ENCODE measurements around the gene HS6ST2.

- TF ChIP-seq PRMT5 (CRISPR knock-in tag; IDR thresholded peaks at IDR 0.05) (no peak), KLF13 (tag; IDR thresholded peaks at IDR 0.05; ENCODE audit: borderline replicate concordance, low read depth) (no peak), KDM5B (IDR thresholded peaks at IDR 0.05; ENCODE audit: insufficient replicate concordance, low read depth, low read length) (no peak), JUN (IDR thresholded peaks at IDR 0.05; ENCODE audit: borderline replicate concordance, low read depth, low read length) (no peak), JUN (CRISPR knock-in tag; IDR thresholded peaks at IDR 0.05; ENCODE audit: borderline replicate concordance) (no peak), RFX7 (CRISPR knock-in tag; IDR thresholded peaks at IDR 0.05) (no peak), ZNF407 (IDR thresholded peaks at IDR 0.05; ENCODE audit: low read depth) (no peak)
These were observed 322.3 kb downstream of the HS6ST2 start for GRCh38 chrX:132636080-132636479.

Measured in K562 (cell line).